ENCODE results near the gene ZNF628. TPM values are rescaled to one million over a fixed set of nuclear protein-coding genes. Genes with fewer than 3 reads are reported as not detected.

Gene ZNF628
- total and polyA plus RNA-seq, 2 of the 8 experiments (the other 6 are each of a cell fraction or from before 2014, with no cell fraction given) = 1.7 to 10.8 TPM

- H3K14ac ChIP-seq (ENCODE audit: insufficient read length) = no peak overlapping the region
- H3K36me3 ChIP-seq (ENCODE audit: control insufficient read depth in 2 of 4, insufficient read depth in 4 of 4, low read length in 3 of 4) = no peaks in the 10 kb centered on the region
- no peak overlapping the region for H4K5ac ChIP-seq (ENCODE audit: insufficient read length, low read depth, low read length)
- peak overlapping the region; percentile 100; the same call in 1 of the 2 replicates for H2BK15ac ChIP-seq (ENCODE audit: low read length)
- H3K4ac ChIP-seq (replicated peaks; ENCODE audit: insufficient read length, low read depth, low read length) = no peak overlapping the region
- H3K79me1 ChIP-seq (ENCODE audit: low read depth, low read length) = no peaks in the 10 kb centered on the region
- H4K20me1 ChIP-seq (replicated peaks in 1 of 2; ENCODE audit: control insufficient read depth in 1 of 2, insufficient read depth in 2 of 2, low read length in 2 of 2) = no peaks in the 10 kb centered on the region
- no peak overlapping the region for H4K8ac ChIP-seq (ENCODE audit: extremely low read depth, insufficient read depth, low read length)
- H2BK12ac ChIP-seq (ENCODE audit: low read depth, low read length) = 0 out of 2 replicates have a peak overlapping the region, but pooled peaks have one; percentile 95
- H2BK120ac ChIP-seq (replicated peaks; ENCODE audit: low read depth, low read length) = no peak overlapping the region
- H3K56ac ChIP-seq (replicated peaks; ENCODE audit: insufficient read length, low read depth, low read length) = no peak overlapping the region
- H2BK5ac ChIP-seq (ENCODE audit: low read depth, low read length) = no peak overlapping the region
- no peak overlapping the region for H4K91ac ChIP-seq (replicated peaks; ENCODE audit: insufficient read length, low read length)
- H3K27ac ChIP-seq (ENCODE audit: low read depth, low read length) = no peak overlapping the region
- peaks cover 1% of the 10 kb centered on the region; the same call in 1 of the 2 replicates for H3K23me2 ChIP-seq (ENCODE audit: low read depth, low read length)
- H3K4me1 ChIP-seq (replicated peaks in 1 of 4; ENCODE audit: control insufficient read depth in 3 of 4, insufficient read depth in 4 of 4, low read length in 3 of 4) = peaks cover 3 to 23% (median 14%) of the 10 kb centered on the region in 4 experiments
- no peak overlapping the region; the same call in 1 of the 2 replicates for H2AK5ac ChIP-seq (ENCODE audit: low read depth, low read length)
- H3K4me2 ChIP-seq (ENCODE audit: insufficient read depth in 1 of 2, low read depth in 2 of 2, low read length in 2 of 2) = no peak overlapping the region
- FAIRE-seq (no peak), DNase-seq (ENCODE audit: low read depth in 1 of 2, low spot score in 2 of 2) (no peak)
- no peak overlapping the region; a peak in 1 of 7 replicates for H3K9ac ChIP-seq (replicated peaks in 1 of 4; ENCODE audit: extremely low read depth in 1 of 4, low read depth in 3 of 4, low read length in 3 of 4)
- no peaks in the 10 kb centered on the region for H3K9me3 ChIP-seq (ENCODE audit: insufficient read depth in 2 of 2, low read depth in 1 of 2, low read length in 1 of 2)
- no peaks in the 10 kb centered on the region for H3K79me2 ChIP-seq (ENCODE audit: control insufficient read depth in 1 of 2, insufficient read depth in 2 of 2, low read length in 2 of 2)
- ChIA-PET POLR2A (ENCODE audit: partially characterized antibody) (interaction anchor here (1.1 to 2.6 kb wide), 5 partner anchors 10 to 132 kb away, joined by 3 to 7 read pairs (median 6); partner anchors contain the start of genes NAT14 and ZNF628), CTCF (ENCODE audit: partially characterized antibody) (interaction anchor here (0.6 to 3.6 kb wide), 16 partner anchors 12 to 211 kb away, joined by 3 to 31 read pairs (median 7); partner anchors contain the start of genes NAT14, ZNF579, ZNF628 and ZNF865)
- H2BK20ac ChIP-seq (ENCODE audit: low read length) = peak overlapping the region; percentile 89; the same call in 1 of the 2 replicates
- H2AFZ ChIP-seq (ENCODE audit: low read length) = no peak overlapping the region
- no peak overlapping the region for H3K4me3 ChIP-seq (ENCODE audit: extremely low read depth in 1 of 4, insufficient read depth in 2 of 4, low read depth in 3 of 4, low read length in 4 of 4)
- H3K27me3 ChIP-seq (replicated peaks in 1 of 4; ENCODE audit: control insufficient read depth in 3 of 4, extremely low read depth in 1 of 4, insufficient read depth in 3 of 4, low read length in 3 of 4) = no peaks in the 10 kb centered on the region; a peak in 1 of 7 replicates
- H3K18ac ChIP-seq (ENCODE audit: extremely low read depth, low read length) = no peak overlapping the region
- WGBS, 2 experiments (ENCODE audit: extremely low coverage in 1 of 2, insufficient coverage in 1 of 2, insufficient read length in 1 of 2, insufficient replicate concordance in 2 of 2, low coverage in 1 of 2, low lambda C conversion rate in 2 of 2, missing lambda C conversion rate in 1 of 2) = 98% methylated on average over 4 of the region's 4 CpGs; no CpG with 5 or more reads in 1 of the 2 experiments
- no peak overlapping the region for H3K23ac ChIP-seq (ENCODE audit: insufficient read length)
- TF ChIP-seq E2F6 (IDR thresholded peaks at IDR 0.05) = no peak
- TF ChIP-seq, protein P1, sequence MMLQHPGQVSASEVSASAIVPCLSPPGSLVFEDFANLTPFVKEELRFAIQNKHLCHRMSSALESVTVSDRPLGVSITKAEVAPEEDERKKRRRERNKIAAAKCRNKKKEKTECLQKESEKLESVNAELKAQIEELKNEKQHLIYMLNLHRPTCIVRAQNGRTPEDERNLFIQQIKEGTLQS (IDR thresholded peaks at IDR 0.05; ENCODE audit: insufficient read depth, low read depth, low read length) = no peak
- TF ChIP-seq POLR2A (IDR thresholded peaks at IDR 0.05; ENCODE audit: control extremely low read depth in 1 of 2, low read depth in 2 of 2, low read length in 2 of 2) = no peak
- TF ChIP-seq SP2 (IDR thresholded peaks at IDR 0.05; ENCODE audit: low read length) = no peak
- no peak for TF ChIP-seq CTBP2 (IDR thresholded peaks at IDR 0.05; ENCODE audit: borderline replicate concordance, insufficient read depth, insufficient read length, low read length)
- TF ChIP-seq RNF2 (IDR thresholded peaks at IDR 0.05; ENCODE audit: borderline replicate concordance, low read depth, low read length, missing control alignments, poor library complexity, severe bottlenecking) = no peak
- no peak for TF ChIP-seq CHD1 (IDR thresholded peaks at IDR 0.05; ENCODE audit: low read depth, low read length)
- no peak for TF ChIP-seq HDAC2 (IDR thresholded peaks at IDR 0.05; ENCODE audit: borderline replicate concordance in 1 of 2, low read depth in 2 of 2, low read length in 2 of 2)
- no peak for TF ChIP-seq BRCA1 (IDR thresholded peaks at IDR 0.05; ENCODE audit: low read depth, low read length)
- no peak for TF ChIP-seq MAX (IDR thresholded peaks at IDR 0.05)
- no peak for TF ChIP-seq TAF7 (optimal IDR thresholded peaks at IDR 0.05; ENCODE audit: borderline replicate concordance, low read depth, low read length)
Observed at GRCh38 chr19:55466241-55466614, 10.2 kb upstream of the ZNF628 start.
